ENCODE results near the gene OXA1L.

DNA sequence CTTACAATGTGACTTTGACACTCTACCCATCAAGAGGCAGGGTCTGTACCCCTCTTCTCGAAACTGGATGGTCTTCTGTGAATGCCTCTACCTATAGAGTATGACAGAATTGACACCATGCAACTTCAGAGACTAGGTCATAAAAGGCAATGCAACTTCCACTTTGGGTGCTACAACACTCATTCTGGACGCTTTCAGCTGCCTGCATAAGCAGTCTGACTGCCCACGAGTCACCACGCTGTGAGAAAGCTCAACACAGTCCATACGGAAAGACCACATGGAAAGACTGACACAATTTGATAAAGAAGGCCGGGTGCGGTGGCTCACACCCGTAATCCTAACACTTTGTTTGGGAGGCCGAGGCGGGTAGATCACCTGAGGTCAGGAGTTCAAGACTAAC is 33.9 kb downstream of the OXA1L start:
- TF ChIP-seq, protein P1, sequence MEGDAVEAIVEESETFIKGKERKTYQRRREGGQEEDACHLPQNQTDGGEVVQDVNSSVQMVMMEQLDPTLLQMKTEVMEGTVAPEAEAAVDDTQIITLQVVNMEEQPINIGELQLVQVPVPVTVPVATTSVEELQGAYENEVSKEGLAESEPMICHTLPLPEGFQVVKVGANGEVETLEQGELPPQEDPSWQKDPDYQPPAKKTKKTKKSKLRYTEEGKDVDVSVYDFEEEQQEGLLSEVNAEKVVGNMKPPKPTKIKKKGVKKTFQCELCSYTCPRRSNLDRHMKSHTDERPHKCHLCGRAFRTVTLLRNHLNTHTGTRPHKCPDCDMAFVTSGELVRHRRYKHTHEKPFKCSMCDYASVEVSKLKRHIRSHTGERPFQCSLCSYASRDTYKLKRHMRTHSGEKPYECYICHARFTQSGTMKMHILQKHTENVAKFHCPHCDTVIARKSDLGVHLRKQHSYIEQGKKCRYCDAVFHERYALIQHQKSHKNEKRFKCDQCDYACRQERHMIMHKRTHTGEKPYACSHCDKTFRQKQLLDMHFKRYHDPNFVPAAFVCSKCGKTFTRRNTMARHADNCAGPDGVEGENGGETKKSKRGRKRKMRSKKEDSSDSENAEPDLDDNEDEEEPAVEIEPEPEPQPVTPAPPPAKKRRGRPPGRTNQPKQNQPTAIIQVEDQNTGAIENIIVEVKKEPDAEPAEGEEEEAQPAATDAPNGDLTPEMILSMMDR (IDR thresholded peaks at IDR 0.05): no peak
- TF ChIP-seq POLR2A (IDR thresholded peaks at IDR 0.05): no peak
